GM06990 (cell line): ENCODE results near the gene PNPLA2.

Experiments
- DNase-seq: peaks from one replicate; pipeline ENCODE4 v3.0.0-alpha.2; 2011; ENCODE audit not compliant: insufficient read length; ENCODE audit errors: extremely low read depth
- H3K27me3 ChIP-seq: replicated peaks from 2 replicates; pipeline ENCODE4 v1.6.0; 2011; ENCODE audit warnings: low read length; ENCODE audit not compliant: control insufficient read depth, insufficient read depth
- H3K36me3 ChIP-seq: 2 replicates; pipeline ENCODE4 v1.5.1; 2011; ENCODE audit warnings: low read length; ENCODE audit not compliant: control insufficient read depth, insufficient read depth
- H3K4me3 ChIP-seq: replicated peaks from 2 replicates; pipeline ENCODE4 v1.5.1; 2011; ENCODE audit warnings: low read depth, mild to moderate bottlenecking, control low read depth, low read length
- CTCF ChIP-seq: IDR thresholded peaks from 2 replicates; pipeline ENCODE4 v1.5.1; 2011; ENCODE audit warnings: low read length, control low read depth, mild to moderate bottlenecking, inconsistent platforms; ENCODE audit not compliant: insufficient read depth, poor library complexity, severe bottlenecking

The PNPLA2 gene

GRCh38 chr11:841981-842369 lies 23.3 kb downstream of the PNPLA2 start:
- peak overlapping the region; percentile 97 for H3K4me3 ChIP-seq

GRCh38 chr11:842370-843002 lies 23.8 kb downstream of the PNPLA2 start, which contains the start of the genes POLR2L and TSPAN4:
Gene POLR2L (minus strand): TSS chr11:842529. CDS start chr11:842508, 21 bp downstream.
Gene TSPAN4 (plus strand): TSS chr11:842852. CDS start chr11:850305, 7,453 bp downstream.
- no peak for TF ChIP-seq CTCF
- DNase-seq, result peak; percentile 93

More at GRCh38 chr11:841981-842369, 23.3 kb downstream of the PNPLA2 start:
- DNase-seq, result no peak
- Histone ChIP-seq H3K36me3 (peaks cover 23% of the 10 kb centered on the region), H3K27me3 (no peaks in the 10 kb centered on the region)
- TF ChIP-seq CTCF, result no peak

GRCh38 chr11:843086-843734 lies 24.5 kb downstream of the PNPLA2 start:
- peak; percentile 15 for TF ChIP-seq CTCF
- H3K36me3 ChIP-seq, result peaks cover 16% of the 10 kb centered on the region
- no peak for DNase-seq
- no peaks in the 10 kb centered on the region for H3K27me3 ChIP-seq
- peak overlapping the region; percentile 97 for H3K4me3 ChIP-seq

More at GRCh38 chr11:842370-843002, 23.8 kb downstream of the PNPLA2 start, which contains the start of the genes POLR2L and TSPAN4:
- H3K27me3 ChIP-seq, result no peaks in the 10 kb centered on the region
- H3K36me3 ChIP-seq, result peaks cover 19% of the 10 kb centered on the region
- H3K4me3 ChIP-seq, result peak within 1 kb of the TSS; percentile 97

GRCh38 chr11:843818-844692 lies 25.3 kb downstream of the PNPLA2 start:
- H3K4me3 ChIP-seq, result peak overlapping the region; percentile 97
- H3K27me3 ChIP-seq, result no peaks in the 10 kb centered on the region
- peaks cover 9% of the 10 kb centered on the region for H3K36me3 ChIP-seq
- TF ChIP-seq CTCF, result no peak
- no peak for DNase-seq

- Histone ChIP-seq H3K4me3 (no peak overlapping the region), H3K36me3 (peaks cover 4% of the 10 kb centered on the region), H3K27me3 (no peaks in the 10 kb centered on the region)
- no peak for DNase-seq
- TF ChIP-seq CTCF, result no peak
Observed at GRCh38 chr11:844693-845644, 26.3 kb downstream of the PNPLA2 start.
